ENCODE measurements around the gene FHIP1B.

The FHIP1B gene

GRCh38 chr11:6210274-6210955 lies 24.0 kb downstream of the FHIP1B start:
- Histone ChIP-seq H3K36me3 (ENCODE audit: control insufficient read depth, insufficient read depth, low read length) (peaks cover 5% of the 10 kb centered on the region), H3K27me3 (ENCODE audit: control insufficient read depth, insufficient read depth, low read length) (no peaks in the 10 kb centered on the region), H3K4me3 (ENCODE audit: low read length) (no peak overlapping the region), H3K4me1 (ENCODE audit: control insufficient read depth, insufficient read depth, low read length) (no peaks in the 10 kb centered on the region), H3K27ac (ENCODE audit: low read depth, low read length) (no peak overlapping the region), H3K9ac (ENCODE audit: low read length) (no peak overlapping the region)

GRCh38 chr11:6209801-6210200 lies 24.6 kb downstream of the FHIP1B start:
- H3K4me3 ChIP-seq (ENCODE audit: low read length), result no peak overlapping the region
- H3K27me3 ChIP-seq (ENCODE audit: control insufficient read depth, insufficient read depth, low read length), result no peaks in the 10 kb centered on the region
- no peak overlapping the region for H3K9ac ChIP-seq (ENCODE audit: low read length)
- peaks cover 3% of the 10 kb centered on the region for H3K36me3 ChIP-seq (ENCODE audit: control insufficient read depth, insufficient read depth, low read length)
- no peak overlapping the region for H3K27ac ChIP-seq (ENCODE audit: low read depth, low read length)
- no peaks in the 10 kb centered on the region for H3K4me1 ChIP-seq (ENCODE audit: control insufficient read depth, insufficient read depth, low read length)

DNA sequence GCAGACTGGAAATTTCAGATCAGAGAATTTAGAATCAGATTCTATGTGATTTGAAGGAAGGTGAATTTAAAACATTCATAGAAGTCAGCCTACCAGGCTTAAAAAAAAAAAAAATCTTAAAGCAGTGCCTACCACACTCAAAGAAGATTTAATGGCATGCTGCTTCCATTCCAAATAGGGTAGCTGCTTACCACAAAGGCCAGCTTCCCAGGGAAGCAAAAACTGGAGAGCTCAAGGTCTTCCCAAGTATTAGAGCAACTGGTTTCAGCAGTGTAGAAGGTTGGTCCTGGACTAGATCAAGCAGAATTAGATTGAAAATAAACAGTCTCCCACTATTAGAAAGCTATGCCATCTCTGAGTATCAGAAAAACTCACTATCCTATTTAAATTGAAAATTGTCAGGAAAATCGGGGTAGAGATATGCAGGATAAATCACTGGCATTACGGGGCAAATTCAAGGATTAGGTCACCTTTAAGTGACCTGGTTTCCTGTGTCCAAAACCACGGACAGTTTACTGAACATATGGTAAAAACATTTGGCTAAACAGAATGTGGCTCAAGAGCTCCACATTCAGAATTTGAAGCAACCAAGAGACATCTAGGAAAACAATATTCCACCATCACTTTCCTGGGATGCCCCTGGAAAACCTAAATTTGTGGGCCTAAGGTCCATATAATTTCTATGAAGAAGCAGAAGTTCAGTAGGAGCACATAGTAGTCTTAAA lies 27.8 kb downstream of the FHIP1B start:
- no peaks in the 10 kb centered on the region for H3K27me3 ChIP-seq (ENCODE audit: control insufficient read depth, insufficient read depth, low read length)
- H3K4me3 ChIP-seq (ENCODE audit: low read length), result no peak overlapping the region
- H3K9ac ChIP-seq (ENCODE audit: low read length), result no peak overlapping the region
- H3K4me1 ChIP-seq (ENCODE audit: control insufficient read depth, insufficient read depth, low read length), result no peaks in the 10 kb centered on the region
- H3K27ac ChIP-seq (ENCODE audit: low read depth, low read length), result peak overlapping the region; percentile 62
- H3K36me3 ChIP-seq (ENCODE audit: control insufficient read depth, insufficient read depth, low read length), result no peaks in the 10 kb centered on the region

DNA sequence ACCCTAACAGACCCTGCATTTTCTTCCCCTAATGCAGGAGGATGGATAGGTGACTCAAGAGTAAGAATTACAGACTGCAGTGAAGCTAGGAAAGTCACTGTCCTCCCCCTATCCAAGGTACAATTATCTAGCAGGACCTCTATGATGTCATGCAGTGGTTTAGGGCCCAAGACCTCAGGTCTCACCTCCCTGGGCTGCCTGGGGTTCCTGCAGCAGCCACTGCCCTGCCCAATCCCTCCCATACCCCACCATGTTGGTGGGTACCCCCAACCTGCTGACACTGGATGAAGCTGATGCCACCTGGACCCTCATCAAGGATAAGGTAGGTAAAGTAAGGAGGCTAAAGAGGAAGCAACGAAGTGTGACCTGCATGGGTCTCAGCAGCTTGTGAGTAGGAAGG lies 29.1 kb downstream of the FHIP1B start, which contains the start of gene C11orf42:
TSS of gene C11orf42 (plus strand) at position 192 of the 400 bp plus-strand sequence. CDS start at position 251, 59 bp downstream.
- Histone ChIP-seq H3K27ac (ENCODE audit: low read depth, low read length) (no peak within 1 kb of the TSS), H3K4me1 (ENCODE audit: control insufficient read depth, insufficient read depth, low read length) (no peaks in the 10 kb centered on the region), H3K9ac (ENCODE audit: low read length) (no peak within 1 kb of the TSS), H3K4me3 (ENCODE audit: low read length) (no peak within 1 kb of the TSS), H3K27me3 (ENCODE audit: control insufficient read depth, insufficient read depth, low read length) (no peaks in the 10 kb centered on the region), H3K36me3 (ENCODE audit: control insufficient read depth, insufficient read depth, low read length) (no peaks in the 10 kb centered on the region)

GRCh38 chr11:6204706-6205105 lies 29.7 kb downstream of the FHIP1B start:
- no peak overlapping the region for H3K4me3 ChIP-seq (ENCODE audit: low read length)
- no peak overlapping the region for H3K27ac ChIP-seq (ENCODE audit: low read depth, low read length)
- no peaks in the 10 kb centered on the region for H3K36me3 ChIP-seq (ENCODE audit: control insufficient read depth, insufficient read depth, low read length)
- no peak overlapping the region for H3K9ac ChIP-seq (ENCODE audit: low read length)
- no peaks in the 10 kb centered on the region for H3K4me1 ChIP-seq (ENCODE audit: control insufficient read depth, insufficient read depth, low read length)
- H3K27me3 ChIP-seq (ENCODE audit: control insufficient read depth, insufficient read depth, low read length), result no peaks in the 10 kb centered on the region

DNA sequence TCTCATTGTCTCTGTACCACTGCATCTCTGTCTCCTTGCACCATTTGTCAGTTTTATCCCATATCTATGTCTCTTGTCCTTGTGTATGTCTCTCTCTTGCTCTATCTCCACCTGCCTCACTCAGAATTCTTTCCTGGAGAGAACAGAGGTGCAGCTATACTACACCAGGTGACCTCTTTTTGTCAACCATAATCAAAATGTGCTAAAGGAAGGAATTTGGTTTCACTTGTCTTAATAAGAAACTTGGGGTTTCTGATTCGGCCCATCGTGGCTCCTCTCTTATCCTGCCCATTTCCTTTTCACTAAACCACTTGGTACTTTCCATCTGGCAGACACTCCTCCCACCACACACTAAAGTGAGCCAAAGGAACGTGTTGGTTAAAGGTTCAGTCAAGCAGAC lies 31.1 kb downstream of the FHIP1B start:
- no peak overlapping the region for H3K27ac ChIP-seq (ENCODE audit: low read depth, low read length)
- no peaks in the 10 kb centered on the region for H3K36me3 ChIP-seq (ENCODE audit: control insufficient read depth, insufficient read depth, low read length)
- no peak overlapping the region for H3K9ac ChIP-seq (ENCODE audit: low read length)
- H3K4me3 ChIP-seq (ENCODE audit: low read length), result no peak overlapping the region
- no peaks in the 10 kb centered on the region for H3K4me1 ChIP-seq (ENCODE audit: control insufficient read depth, insufficient read depth, low read length)
- H3K27me3 ChIP-seq (ENCODE audit: control insufficient read depth, insufficient read depth, low read length), result no peaks in the 10 kb centered on the region

DNA sequence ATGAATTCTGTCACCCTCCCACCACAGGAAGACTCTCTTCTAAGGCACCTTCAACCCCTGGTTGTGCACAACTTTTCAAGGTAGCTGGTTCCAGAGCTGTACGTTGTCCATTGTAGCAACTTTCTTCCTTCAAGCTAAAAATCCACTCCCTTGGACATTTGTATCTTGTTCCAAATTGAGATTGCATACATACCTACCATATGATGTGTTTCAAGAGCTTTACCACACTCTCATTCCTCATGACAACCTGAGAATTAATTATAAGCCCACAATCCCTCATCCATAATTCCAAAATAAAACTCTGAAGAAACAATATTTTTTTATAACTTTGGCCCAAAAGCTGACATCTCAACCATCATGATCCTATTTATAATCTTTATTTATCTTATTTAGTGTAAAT lies 32.4 kb downstream of the FHIP1B start:
- Histone ChIP-seq H3K27ac (ENCODE audit: low read depth, low read length) (no peak overlapping the region), H3K4me3 (ENCODE audit: low read length) (no peak overlapping the region), H3K9ac (ENCODE audit: low read length) (no peak overlapping the region)

DNA sequence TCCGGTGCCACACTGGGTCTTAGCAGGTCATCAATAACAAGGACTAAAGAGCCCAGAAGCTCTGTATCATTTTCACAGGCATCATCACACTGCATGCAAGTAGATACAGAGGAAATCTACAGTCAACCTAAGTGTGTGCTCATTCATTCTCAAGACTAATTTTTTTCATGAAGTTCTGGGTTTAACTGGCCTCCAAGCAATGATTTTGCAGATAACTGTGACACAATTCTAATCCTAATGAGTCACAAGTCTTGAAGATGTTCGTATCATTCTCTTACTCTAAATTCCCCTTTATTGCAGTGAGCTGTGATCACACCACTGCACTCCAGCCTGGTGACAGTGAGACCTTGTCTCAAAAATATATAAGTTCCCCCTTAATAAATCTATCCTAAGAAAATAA lies 33.0 kb downstream of the FHIP1B start:
- Histone ChIP-seq H3K4me1 (ENCODE audit: control insufficient read depth, insufficient read depth, low read length) (no peaks in the 10 kb centered on the region), H3K27ac (ENCODE audit: low read depth, low read length) (no peak overlapping the region), H3K27me3 (ENCODE audit: control insufficient read depth, insufficient read depth, low read length) (no peaks in the 10 kb centered on the region)

More for the DNA sequence above, 32.4 kb downstream of the FHIP1B start:
- H3K27me3 ChIP-seq (ENCODE audit: control insufficient read depth, insufficient read depth, low read length), result no peaks in the 10 kb centered on the region
- H3K4me1 ChIP-seq (ENCODE audit: control insufficient read depth, insufficient read depth, low read length), result no peaks in the 10 kb centered on the region
- no peaks in the 10 kb centered on the region for H3K36me3 ChIP-seq (ENCODE audit: control insufficient read depth, insufficient read depth, low read length)

DNA sequence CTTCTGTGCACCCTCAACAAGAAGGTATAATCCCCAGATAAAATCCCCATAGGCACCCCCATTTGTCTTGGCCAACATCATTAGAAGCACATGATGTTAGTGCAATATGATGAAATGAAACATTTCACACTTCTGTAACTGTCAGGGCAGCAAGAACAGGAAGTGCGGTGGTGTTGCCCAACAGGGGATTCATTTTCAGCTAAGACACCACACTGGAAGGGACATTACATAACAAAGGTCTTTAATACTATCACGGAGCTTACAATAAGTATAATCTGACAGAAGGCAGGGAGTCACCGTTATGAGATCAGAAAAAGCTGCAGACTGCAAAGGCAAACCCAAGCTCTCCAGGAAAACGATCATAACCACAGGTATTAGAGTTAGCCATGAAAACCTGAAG lies 33.5 kb downstream of the FHIP1B start:
- no peak overlapping the region for H3K9ac ChIP-seq (ENCODE audit: low read length)
- no peak overlapping the region for H3K27ac ChIP-seq (ENCODE audit: low read depth, low read length)
- H3K27me3 ChIP-seq (ENCODE audit: control insufficient read depth, insufficient read depth, low read length), result no peaks in the 10 kb centered on the region
- no peak overlapping the region for H3K4me3 ChIP-seq (ENCODE audit: low read length)
- no peaks in the 10 kb centered on the region for H3K36me3 ChIP-seq (ENCODE audit: control insufficient read depth, insufficient read depth, low read length)
- H3K4me1 ChIP-seq (ENCODE audit: control insufficient read depth, insufficient read depth, low read length), result no peaks in the 10 kb centered on the region

More for the DNA sequence above, 33.0 kb downstream of the FHIP1B start:
- no peaks in the 10 kb centered on the region for H3K36me3 ChIP-seq (ENCODE audit: control insufficient read depth, insufficient read depth, low read length)
- no peak overlapping the region for H3K9ac ChIP-seq (ENCODE audit: low read length)
- no peak overlapping the region for H3K4me3 ChIP-seq (ENCODE audit: low read length)

DNA sequence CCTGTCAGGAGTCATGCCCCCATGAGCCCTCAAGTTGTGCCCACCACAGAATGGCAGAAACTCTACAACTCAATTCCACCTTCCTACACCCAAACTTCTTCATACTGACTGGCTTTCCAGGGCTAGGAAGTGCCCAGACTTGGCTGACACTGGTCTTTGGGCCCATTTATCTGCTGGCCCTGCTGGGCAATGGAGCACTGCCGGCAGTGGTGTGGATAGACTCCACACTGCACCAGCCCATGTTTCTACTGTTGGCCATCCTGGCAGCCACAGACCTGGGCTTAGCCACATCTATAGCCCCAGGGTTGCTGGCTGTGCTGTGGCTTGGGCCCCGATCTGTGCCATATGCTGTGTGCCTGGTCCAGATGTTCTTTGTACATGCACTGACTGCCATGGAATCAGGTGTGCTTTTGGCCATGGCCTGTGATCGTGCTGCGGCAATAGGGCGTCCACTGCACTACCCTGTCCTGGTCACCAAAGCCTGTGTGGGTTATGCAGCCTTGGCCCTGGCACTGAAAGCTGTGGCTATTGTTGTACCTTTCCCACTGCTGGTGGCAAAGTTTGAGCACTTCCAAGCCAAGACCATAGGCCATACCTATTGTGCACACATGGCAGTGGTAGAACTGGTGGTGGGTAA lies 35.1 kb downstream of the FHIP1B start, which contains the start of gene OR52W1:
TSS of gene OR52W1 (plus strand) at position 51 of the 637 bp plus-strand sequence. CDS start at position 51, 0 bp downstream.
- H3K27ac ChIP-seq (ENCODE audit: low read depth, low read length), result no peak within 1 kb of the TSS

DNA sequence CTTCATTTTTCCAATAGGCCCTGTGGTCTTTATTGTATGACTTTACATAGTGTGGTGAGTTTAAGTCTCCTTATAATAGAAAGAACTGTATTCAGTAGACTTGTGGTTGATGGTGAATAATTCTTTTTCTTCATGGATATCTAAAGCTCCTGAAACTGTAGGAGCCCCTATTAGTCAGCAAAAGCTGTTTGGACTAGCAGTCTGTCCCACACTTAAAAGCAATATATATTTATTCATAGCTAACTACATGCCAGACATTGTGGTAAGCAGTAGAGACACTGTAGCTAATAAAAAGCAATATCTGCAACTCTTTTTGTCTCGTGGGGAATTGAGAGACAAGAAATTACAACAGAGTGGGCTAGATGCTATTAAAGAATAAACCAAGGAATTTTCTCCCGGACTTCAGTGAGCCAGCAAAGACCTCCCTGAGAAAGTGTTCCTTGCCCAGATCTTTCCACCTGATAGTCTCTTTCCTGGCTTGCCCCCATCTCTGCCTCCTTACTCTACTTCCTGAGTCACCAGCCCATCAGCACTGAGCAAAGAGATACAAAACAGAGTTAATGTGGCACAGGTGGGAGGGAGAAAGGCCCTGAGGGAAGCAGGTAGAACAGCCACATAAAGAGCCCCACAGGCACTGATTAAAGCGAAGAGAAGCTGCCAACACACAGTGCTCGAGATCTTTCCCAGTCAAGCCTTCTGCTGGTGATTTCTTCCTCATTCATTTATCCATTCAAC lies 36.8 kb downstream of the FHIP1B start:
- H3K27me3 ChIP-seq (ENCODE audit: control insufficient read depth, insufficient read depth, low read length), result no peaks in the 10 kb centered on the region
- H3K27ac ChIP-seq (ENCODE audit: low read depth, low read length), result no peak overlapping the region
- H3K4me1 ChIP-seq (ENCODE audit: control insufficient read depth, insufficient read depth, low read length), result no peaks in the 10 kb centered on the region
- no peak overlapping the region for H3K9ac ChIP-seq (ENCODE audit: low read length)
- H3K4me3 ChIP-seq (ENCODE audit: low read length), result no peak overlapping the region
- H3K36me3 ChIP-seq (ENCODE audit: control insufficient read depth, insufficient read depth, low read length), result no peaks in the 10 kb centered on the region

More for the DNA sequence above, 35.1 kb downstream of the FHIP1B start, which contains the start of gene OR52W1:
- H3K4me1 ChIP-seq (ENCODE audit: control insufficient read depth, insufficient read depth, low read length), result no peaks in the 10 kb centered on the region
- no peaks in the 10 kb centered on the region for H3K36me3 ChIP-seq (ENCODE audit: control insufficient read depth, insufficient read depth, low read length)
- no peak within 1 kb of the TSS for H3K9ac ChIP-seq (ENCODE audit: low read length)
- H3K4me3 ChIP-seq (ENCODE audit: low read length), result no peak within 1 kb of the TSS
- H3K27me3 ChIP-seq (ENCODE audit: control insufficient read depth, insufficient read depth, low read length), result no peaks in the 10 kb centered on the region

- Histone ChIP-seq H3K4me3 (ENCODE audit: low read length) (no peak overlapping the region), H3K9ac (ENCODE audit: low read length) (no peak overlapping the region), H3K4me1 (ENCODE audit: control insufficient read depth, insufficient read depth, low read length) (no peaks in the 10 kb centered on the region), H3K36me3 (ENCODE audit: control insufficient read depth, insufficient read depth, low read length) (no peaks in the 10 kb centered on the region), H3K27me3 (ENCODE audit: control insufficient read depth, insufficient read depth, low read length) (no peaks in the 10 kb centered on the region), H3K27ac (ENCODE audit: low read depth, low read length) (no peak overlapping the region)
Observed at GRCh38 chr11:6196396-6196795, 38.0 kb downstream of the FHIP1B start.
